ENCODE results near the gene GHDC.

DNA sequence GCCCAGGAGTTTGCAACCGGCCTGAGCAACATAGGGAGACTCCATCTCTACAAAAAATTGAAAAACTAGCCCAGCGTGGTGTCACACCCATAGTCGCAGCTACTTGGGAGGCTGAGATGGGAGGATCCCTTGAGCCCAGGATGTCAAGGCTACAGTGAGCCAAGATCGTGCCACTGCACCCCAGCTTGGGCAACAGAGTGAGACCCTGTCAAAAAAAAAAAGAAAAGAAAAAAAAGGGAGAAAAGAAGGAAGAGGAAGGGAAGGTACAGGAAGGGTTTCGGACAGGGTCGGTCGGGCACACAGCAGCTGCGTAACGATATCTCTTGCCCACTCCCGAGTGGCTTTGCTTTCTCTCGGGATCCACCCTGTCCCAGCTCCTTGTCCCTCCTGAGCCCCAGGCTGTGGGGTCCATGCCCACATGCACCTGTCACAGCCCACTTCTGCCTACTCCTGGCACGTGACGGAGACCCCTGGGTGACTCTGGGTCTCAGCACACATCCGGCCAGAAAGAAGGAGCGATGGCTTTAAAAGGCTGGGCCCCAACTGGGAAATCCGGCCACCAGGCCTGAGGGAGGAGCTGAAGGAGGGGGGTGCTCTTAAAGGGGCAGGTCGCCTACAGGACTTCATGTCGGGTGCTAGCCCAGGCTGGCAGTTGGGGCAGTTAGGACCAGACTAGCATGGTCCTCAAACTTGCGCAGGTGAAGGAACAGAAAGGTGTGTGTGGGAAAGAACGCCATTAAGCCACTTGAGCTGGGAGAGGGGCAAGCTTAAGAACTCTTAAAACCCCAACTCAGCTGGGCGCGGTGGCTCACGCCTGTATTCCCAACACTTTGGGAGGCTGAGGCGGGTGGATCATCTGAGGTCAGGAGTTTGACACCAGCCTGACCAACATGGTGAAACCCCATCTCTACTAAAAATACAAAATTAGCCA, at the start of gene GHDC:
- TF ChIP-seq, protein P1, sequence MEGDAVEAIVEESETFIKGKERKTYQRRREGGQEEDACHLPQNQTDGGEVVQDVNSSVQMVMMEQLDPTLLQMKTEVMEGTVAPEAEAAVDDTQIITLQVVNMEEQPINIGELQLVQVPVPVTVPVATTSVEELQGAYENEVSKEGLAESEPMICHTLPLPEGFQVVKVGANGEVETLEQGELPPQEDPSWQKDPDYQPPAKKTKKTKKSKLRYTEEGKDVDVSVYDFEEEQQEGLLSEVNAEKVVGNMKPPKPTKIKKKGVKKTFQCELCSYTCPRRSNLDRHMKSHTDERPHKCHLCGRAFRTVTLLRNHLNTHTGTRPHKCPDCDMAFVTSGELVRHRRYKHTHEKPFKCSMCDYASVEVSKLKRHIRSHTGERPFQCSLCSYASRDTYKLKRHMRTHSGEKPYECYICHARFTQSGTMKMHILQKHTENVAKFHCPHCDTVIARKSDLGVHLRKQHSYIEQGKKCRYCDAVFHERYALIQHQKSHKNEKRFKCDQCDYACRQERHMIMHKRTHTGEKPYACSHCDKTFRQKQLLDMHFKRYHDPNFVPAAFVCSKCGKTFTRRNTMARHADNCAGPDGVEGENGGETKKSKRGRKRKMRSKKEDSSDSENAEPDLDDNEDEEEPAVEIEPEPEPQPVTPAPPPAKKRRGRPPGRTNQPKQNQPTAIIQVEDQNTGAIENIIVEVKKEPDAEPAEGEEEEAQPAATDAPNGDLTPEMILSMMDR (conservative IDR thresholded peaks at IDR 0.05 in 1 of 2, IDR thresholded peaks at IDR 0.05 in 1 of 2; ENCODE audit: extremely low read depth in 1 of 2, insufficient read depth in 1 of 2, low read depth in 1 of 2, low read length in 2 of 2) = no peak
- no peak for TF ChIP-seq EZH2 (IDR thresholded peaks at IDR 0.05; ENCODE audit: borderline replicate concordance, low read length)

Data from mammary epithelial cell (primary cell).